ENCODE data around the gene SORCS3. TPM values are rescaled to one million over a fixed set of nuclear protein-coding genes. Genes with fewer than 3 reads are reported as not detected.

Gene SORCS3
- total RNA-seq, 4 donors from 2014 or later: not detected

- H3K9me3 ChIP-seq: no peaks in the 10 kb centered on the region
- no peaks in the 10 kb centered on the region for H3K36me3 ChIP-seq
- H3K4me3 ChIP-seq: no peak overlapping the region
- H3K4me1 ChIP-seq: no peaks in the 10 kb centered on the region
- no peaks in the 10 kb centered on the region for H3K27me3 ChIP-seq
- DNase-seq: no peak
- WGBS, 2 donors: 60 to 90% methylated on average over 1 to 2 of the region's 2 CpGs
- intact Hi-C loops (cut with DNase I): no loop called here
- H3K27ac ChIP-seq: no peak overlapping the region
- no peak for TF ChIP-seq POLR2A (IDR thresholded peaks at IDR 0.05)
- TF ChIP-seq, protein P1, sequence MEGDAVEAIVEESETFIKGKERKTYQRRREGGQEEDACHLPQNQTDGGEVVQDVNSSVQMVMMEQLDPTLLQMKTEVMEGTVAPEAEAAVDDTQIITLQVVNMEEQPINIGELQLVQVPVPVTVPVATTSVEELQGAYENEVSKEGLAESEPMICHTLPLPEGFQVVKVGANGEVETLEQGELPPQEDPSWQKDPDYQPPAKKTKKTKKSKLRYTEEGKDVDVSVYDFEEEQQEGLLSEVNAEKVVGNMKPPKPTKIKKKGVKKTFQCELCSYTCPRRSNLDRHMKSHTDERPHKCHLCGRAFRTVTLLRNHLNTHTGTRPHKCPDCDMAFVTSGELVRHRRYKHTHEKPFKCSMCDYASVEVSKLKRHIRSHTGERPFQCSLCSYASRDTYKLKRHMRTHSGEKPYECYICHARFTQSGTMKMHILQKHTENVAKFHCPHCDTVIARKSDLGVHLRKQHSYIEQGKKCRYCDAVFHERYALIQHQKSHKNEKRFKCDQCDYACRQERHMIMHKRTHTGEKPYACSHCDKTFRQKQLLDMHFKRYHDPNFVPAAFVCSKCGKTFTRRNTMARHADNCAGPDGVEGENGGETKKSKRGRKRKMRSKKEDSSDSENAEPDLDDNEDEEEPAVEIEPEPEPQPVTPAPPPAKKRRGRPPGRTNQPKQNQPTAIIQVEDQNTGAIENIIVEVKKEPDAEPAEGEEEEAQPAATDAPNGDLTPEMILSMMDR (IDR thresholded peaks at IDR 0.05): no peak
These were observed 287.6 kb downstream of the SORCS3 start for GRCh38 chr10:104928734-104929133.

- no peak for DNase-seq
- Histone ChIP-seq H3K27me3 (no peaks in the 10 kb centered on the region), H3K36me3 (no peaks in the 10 kb centered on the region), H3K27ac (no peak overlapping the region), H3K4me1 (no peaks in the 10 kb centered on the region), H3K4me3 (no peak overlapping the region), H3K9me3 (no peaks in the 10 kb centered on the region)
- WGBS, 2 donors: 59 to 67% methylated on average over 2 of the region's 2 CpGs
- TF ChIP-seq, protein P1 (IDR thresholded peaks at IDR 0.05): no peak
- TF ChIP-seq POLR2A (IDR thresholded peaks at IDR 0.05): no peak
- intact Hi-C loops (cut with DNase I): no loop called here
These were observed 290.6 kb downstream of the SORCS3 start for GRCh38 chr10:104931612-104932134.

- Histone ChIP-seq H3K4me1 (no peaks in the 10 kb centered on the region), H3K9me3 (no peaks in the 10 kb centered on the region), H3K4me3 (no peak overlapping the region), H3K27ac (no peak overlapping the region), H3K27me3 (no peaks in the 10 kb centered on the region), H3K36me3 (no peaks in the 10 kb centered on the region)
- TF ChIP-seq POLR2A (IDR thresholded peaks at IDR 0.05): no peak
- TF ChIP-seq, protein P1 (IDR thresholded peaks at IDR 0.05): no peak
- DNase-seq: no peak
- intact Hi-C loops (cut with DNase I): no loop called here
- 62 to 66% methylated on average over 2 of the region's 2 CpGs for WGBS, 2 donors
These were observed 294.6 kb downstream of the SORCS3 start for GRCh38 chr10:104935656-104936055.

- TF ChIP-seq, protein P1 (IDR thresholded peaks at IDR 0.05): no peak
- TF ChIP-seq POLR2A (IDR thresholded peaks at IDR 0.05): no peak
- no peak for DNase-seq
- no peak overlapping the region for H3K27ac ChIP-seq
- intact Hi-C loops (cut with DNase I): no loop called here
- 51 to 57% methylated on average over 2 of the region's 2 CpGs for WGBS, 2 donors
- no peaks in the 10 kb centered on the region for H3K36me3 ChIP-seq
- no peaks in the 10 kb centered on the region for H3K9me3 ChIP-seq
- no peaks in the 10 kb centered on the region for H3K4me1 ChIP-seq
- H3K27me3 ChIP-seq: no peaks in the 10 kb centered on the region
- no peak overlapping the region for H3K4me3 ChIP-seq
These were observed 296.5 kb downstream of the SORCS3 start for GRCh38 chr10:104937567-104937966.

- 83 to 84% methylated on average over 4 of the region's 4 CpGs for WGBS, 2 donors
These were observed 296.9 kb downstream of the SORCS3 start for GRCh38 chr10:104938031-104938430.

More at GRCh38 chr10:104938031-104938430, 296.9 kb downstream of the SORCS3 start:
- DNase-seq: no peak
- Histone ChIP-seq H3K4me3 (no peak overlapping the region), H3K27ac (no peak overlapping the region), H3K27me3 (no peaks in the 10 kb centered on the region), H3K4me1 (no peaks in the 10 kb centered on the region), H3K36me3 (no peaks in the 10 kb centered on the region), H3K9me3 (no peaks in the 10 kb centered on the region)
- intact Hi-C loops (cut with DNase I): no loop called here
- TF ChIP-seq, protein P1 (IDR thresholded peaks at IDR 0.05): no peak
- no peak for TF ChIP-seq POLR2A (IDR thresholded peaks at IDR 0.05)

Data from esophagus squamous epithelium (tissue), 5 donors.